Rectal smooth muscle tissue (tissue), 1 donor: Measurements from ENCODE around the gene C22orf31.

Experiments used
- H3K27ac ChIP-seq: one replicate; pipeline ENCODE4 v1.7.0; 2013; ENCODE audit warnings: low read depth, low read length, inconsistent platforms
- H3K27me3 ChIP-seq: one replicate; pipeline ENCODE4 v1.7.0; 2013; ENCODE audit warnings: low read length; ENCODE audit not compliant: control insufficient read depth, insufficient read depth
- H3K36me3 ChIP-seq: one replicate; pipeline ENCODE4 v1.7.0; 2013; ENCODE audit warnings: low read length; ENCODE audit not compliant: control insufficient read depth, insufficient read depth
- H3K4me1 ChIP-seq: one replicate; pipeline ENCODE4 v1.7.0; 2013; ENCODE audit warnings: low read length; ENCODE audit not compliant: control insufficient read depth, insufficient read depth
- H3K4me3 ChIP-seq: one replicate; pipeline ENCODE4 v1.7.0; 2013; ENCODE audit warnings: low read length
- H3K9ac ChIP-seq: one replicate; pipeline ENCODE4 v1.7.0; 2013; ENCODE audit warnings: low read length

C22orf31 gene

GRCh38 chr22:29061773-29062172 is at the start of gene C22orf31:
C22orf31 (minus strand) TSS chr22:29061831; CDS start chr22:29061792, 39 bp downstream.
- H3K27ac ChIP-seq: no peak within 1 kb of the TSS
- no peak within 1 kb of the TSS for H3K9ac ChIP-seq
- H3K36me3 ChIP-seq: no peaks in the 10 kb centered on the region
- no peak within 1 kb of the TSS for H3K4me3 ChIP-seq
- no peaks in the 10 kb centered on the region for H3K27me3 ChIP-seq
- no peaks in the 10 kb centered on the region for H3K4me1 ChIP-seq

- Histone ChIP-seq H3K27ac (no peak overlapping the region), H3K36me3 (no peaks in the 10 kb centered on the region), H3K9ac (no peak overlapping the region), H3K4me3 (no peak overlapping the region), H3K4me1 (no peaks in the 10 kb centered on the region), H3K27me3 (no peaks in the 10 kb centered on the region)
Observed at GRCh38 chr22:29110946-29111345, 49.3 kb upstream of the C22orf31 start.

GRCh38 chr22:29109822-29110221 is 48.2 kb upstream of the C22orf31 start:
- H3K27ac ChIP-seq: no peak overlapping the region
- H3K9ac ChIP-seq: no peak overlapping the region
- no peaks in the 10 kb centered on the region for H3K4me1 ChIP-seq
- H3K36me3 ChIP-seq: no peaks in the 10 kb centered on the region
- no peak overlapping the region for H3K4me3 ChIP-seq
- no peaks in the 10 kb centered on the region for H3K27me3 ChIP-seq

- no peaks in the 10 kb centered on the region for H3K36me3 ChIP-seq
- no peak overlapping the region for H3K4me3 ChIP-seq
- no peaks in the 10 kb centered on the region for H3K4me1 ChIP-seq
- no peak overlapping the region for H3K27ac ChIP-seq
- no peaks in the 10 kb centered on the region for H3K27me3 ChIP-seq
- H3K9ac ChIP-seq: no peak overlapping the region
Observed at GRCh38 chr22:29108137-29108536, 46.5 kb upstream of the C22orf31 start.

GRCh38 chr22:29106839-29107238 is 45.2 kb upstream of the C22orf31 start:
- Histone ChIP-seq H3K27ac (no peak overlapping the region), H3K36me3 (no peaks in the 10 kb centered on the region), H3K4me3 (no peak overlapping the region), H3K27me3 (no peaks in the 10 kb centered on the region), H3K9ac (no peak overlapping the region), H3K4me1 (no peaks in the 10 kb centered on the region)

- H3K27me3 ChIP-seq: no peaks in the 10 kb centered on the region
- no peaks in the 10 kb centered on the region for H3K36me3 ChIP-seq
- no peaks in the 10 kb centered on the region for H3K4me1 ChIP-seq
- H3K4me3 ChIP-seq: no peak overlapping the region
- no peak overlapping the region for H3K27ac ChIP-seq
- no peak overlapping the region for H3K9ac ChIP-seq
Observed at GRCh38 chr22:29105468-29105867, 43.8 kb upstream of the C22orf31 start.

GRCh38 chr22:29103121-29103520 is 41.5 kb upstream of the C22orf31 start:
- no peak overlapping the region for H3K4me3 ChIP-seq
- H3K27me3 ChIP-seq: no peaks in the 10 kb centered on the region
- no peaks in the 10 kb centered on the region for H3K4me1 ChIP-seq
- H3K36me3 ChIP-seq: no peaks in the 10 kb centered on the region
- no peak overlapping the region for H3K27ac ChIP-seq
- no peak overlapping the region for H3K9ac ChIP-seq

GRCh38 chr22:29102300-29102699 is 40.7 kb upstream of the C22orf31 start:
- no peak overlapping the region for H3K9ac ChIP-seq
- H3K27me3 ChIP-seq: no peaks in the 10 kb centered on the region
- H3K4me3 ChIP-seq: no peak overlapping the region

GRCh38 chr22:29098296-29098695 is 36.7 kb upstream of the C22orf31 start:
- Histone ChIP-seq H3K27me3 (no peaks in the 10 kb centered on the region), H3K4me3 (no peak overlapping the region), H3K9ac (no peak overlapping the region), H3K36me3 (no peaks in the 10 kb centered on the region), H3K4me1 (no peaks in the 10 kb centered on the region), H3K27ac (no peak overlapping the region)

More at GRCh38 chr22:29102300-29102699, 40.7 kb upstream of the C22orf31 start:
- Histone ChIP-seq H3K27ac (no peak overlapping the region), H3K4me1 (no peaks in the 10 kb centered on the region), H3K36me3 (no peaks in the 10 kb centered on the region)

GRCh38 chr22:29096736-29097669 is 35.4 kb upstream of the C22orf31 start:
- no peaks in the 10 kb centered on the region for H3K4me1 ChIP-seq
- H3K27me3 ChIP-seq: no peaks in the 10 kb centered on the region
- H3K9ac ChIP-seq: no peak overlapping the region
- H3K36me3 ChIP-seq: no peaks in the 10 kb centered on the region
- H3K27ac ChIP-seq: no peak overlapping the region
- no peak overlapping the region for H3K4me3 ChIP-seq

- no peaks in the 10 kb centered on the region for H3K36me3 ChIP-seq
- H3K9ac ChIP-seq: no peak overlapping the region
- no peak overlapping the region for H3K27ac ChIP-seq
- no peaks in the 10 kb centered on the region for H3K4me1 ChIP-seq
- H3K4me3 ChIP-seq: no peak overlapping the region
- no peaks in the 10 kb centered on the region for H3K27me3 ChIP-seq
Observed at GRCh38 chr22:29095459-29095858, 33.8 kb upstream of the C22orf31 start.

GRCh38 chr22:29093501-29094300 is 32.1 kb upstream of the C22orf31 start:
- no peaks in the 10 kb centered on the region for H3K27me3 ChIP-seq
- H3K36me3 ChIP-seq: no peaks in the 10 kb centered on the region
- no peak overlapping the region for H3K27ac ChIP-seq
- no peak overlapping the region for H3K4me3 ChIP-seq
- H3K4me1 ChIP-seq: no peaks in the 10 kb centered on the region
- H3K9ac ChIP-seq: no peak overlapping the region
